ENCODE measurements around the gene TNPO1. TPM values are rescaled to one million over a fixed set of nuclear protein-coding genes. Genes with fewer than 3 reads are reported as not detected.

TNPO1 gene
- total and polyA plus RNA-seq, 10 of the 15 experiments (the other 5 are each of a cell fraction or from before 2014, with no cell fraction given) = 18.1 to 123 (median 79.2) TPM

DNA sequence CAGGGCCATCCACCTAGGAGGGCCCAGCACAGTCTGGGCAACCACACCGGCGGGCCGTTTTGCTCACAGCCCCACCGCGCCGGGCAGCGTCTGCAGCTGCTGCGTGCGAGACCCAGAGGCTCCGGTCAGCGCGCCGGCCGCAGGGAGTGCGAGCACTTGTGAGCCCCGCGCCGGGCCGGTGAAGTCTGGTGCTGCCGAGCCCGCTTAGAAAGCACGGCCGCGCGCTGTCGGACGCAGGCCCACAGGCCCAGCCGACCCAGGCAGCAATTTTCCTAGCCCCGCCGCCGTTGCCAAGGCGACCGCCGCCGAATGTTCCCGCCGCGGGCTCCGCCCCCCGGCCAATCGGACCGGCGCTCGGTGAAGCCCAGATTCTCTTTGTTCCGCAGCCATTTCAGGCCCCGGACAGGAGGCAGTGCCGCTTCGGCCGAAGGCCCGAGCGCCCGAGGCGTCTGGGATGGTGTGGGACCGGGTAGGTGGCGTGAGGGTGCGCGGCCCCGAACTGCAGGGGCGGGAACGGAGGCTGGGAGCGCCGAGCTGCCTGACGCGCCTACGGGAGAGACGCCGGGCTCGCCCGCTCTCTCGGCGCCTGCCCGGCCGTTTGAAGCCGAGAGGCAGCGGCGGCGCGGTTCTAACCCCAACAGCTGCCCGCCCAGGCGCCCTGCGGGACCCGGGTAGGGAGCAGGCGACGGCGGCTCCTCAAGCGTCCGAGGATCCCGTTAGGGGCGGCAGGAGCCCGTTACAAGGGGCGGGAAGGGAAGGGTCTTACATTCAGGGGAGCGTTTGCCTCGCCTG, at the start of gene TNPO1 (continued):
- TF ChIP-seq MXI1 (IDR thresholded peaks at IDR 0.05; ENCODE audit: low read depth, low read length) (peak; percentile 90), SMAD5 (IDR thresholded peaks at IDR 0.05; ENCODE audit: low read depth) (peak; percentile 49; the same call in 1 of the 2 replicates), SRF (IDR thresholded peaks at IDR 0.05; ENCODE audit: low read depth in 2 of 2, low read length in 2 of 2) (peak; percentile 41 to 43; a peak in 2 of 4 replicates), CBFB (IDR thresholded peaks at IDR 0.05; ENCODE audit: low read depth) (no peak), TCF3 (IDR thresholded peaks at IDR 0.05; ENCODE audit: borderline replicate concordance, insufficient read depth, low read depth, low read length) (0 out of 2 replicates have a peak, but pooled peaks have one; percentile 42), NBN (IDR thresholded peaks at IDR 0.05) (no peak), GATAD2B (conservative IDR thresholded peaks at IDR 0.05; ENCODE audit: low read depth) (peak; percentile 65), ZNF592 (IDR thresholded peaks at IDR 0.05) (no peak), ZBED1 (IDR thresholded peaks at IDR 0.05; ENCODE audit: borderline replicate concordance) (no peak), NR2F1 (conservative IDR thresholded peaks at IDR 0.05) (no peak; the same call in 1 of the 2 replicates)
- TF ChIP-seq, protein P1, sequence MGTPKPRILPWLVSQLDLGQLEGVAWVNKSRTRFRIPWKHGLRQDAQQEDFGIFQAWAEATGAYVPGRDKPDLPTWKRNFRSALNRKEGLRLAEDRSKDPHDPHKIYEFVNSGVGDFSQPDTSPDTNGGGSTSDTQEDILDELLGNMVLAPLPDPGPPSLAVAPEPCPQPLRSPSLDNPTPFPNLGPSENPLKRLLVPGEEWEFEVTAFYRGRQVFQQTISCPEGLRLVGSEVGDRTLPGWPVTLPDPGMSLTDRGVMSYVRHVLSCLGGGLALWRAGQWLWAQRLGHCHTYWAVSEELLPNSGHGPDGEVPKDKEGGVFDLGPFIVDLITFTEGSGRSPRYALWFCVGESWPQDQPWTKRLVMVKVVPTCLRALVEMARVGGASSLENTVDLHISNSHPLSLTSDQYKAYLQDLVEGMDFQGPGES (IDR thresholded peaks at IDR 0.05) = no peak
- TF ChIP-seq, protein P2, sequence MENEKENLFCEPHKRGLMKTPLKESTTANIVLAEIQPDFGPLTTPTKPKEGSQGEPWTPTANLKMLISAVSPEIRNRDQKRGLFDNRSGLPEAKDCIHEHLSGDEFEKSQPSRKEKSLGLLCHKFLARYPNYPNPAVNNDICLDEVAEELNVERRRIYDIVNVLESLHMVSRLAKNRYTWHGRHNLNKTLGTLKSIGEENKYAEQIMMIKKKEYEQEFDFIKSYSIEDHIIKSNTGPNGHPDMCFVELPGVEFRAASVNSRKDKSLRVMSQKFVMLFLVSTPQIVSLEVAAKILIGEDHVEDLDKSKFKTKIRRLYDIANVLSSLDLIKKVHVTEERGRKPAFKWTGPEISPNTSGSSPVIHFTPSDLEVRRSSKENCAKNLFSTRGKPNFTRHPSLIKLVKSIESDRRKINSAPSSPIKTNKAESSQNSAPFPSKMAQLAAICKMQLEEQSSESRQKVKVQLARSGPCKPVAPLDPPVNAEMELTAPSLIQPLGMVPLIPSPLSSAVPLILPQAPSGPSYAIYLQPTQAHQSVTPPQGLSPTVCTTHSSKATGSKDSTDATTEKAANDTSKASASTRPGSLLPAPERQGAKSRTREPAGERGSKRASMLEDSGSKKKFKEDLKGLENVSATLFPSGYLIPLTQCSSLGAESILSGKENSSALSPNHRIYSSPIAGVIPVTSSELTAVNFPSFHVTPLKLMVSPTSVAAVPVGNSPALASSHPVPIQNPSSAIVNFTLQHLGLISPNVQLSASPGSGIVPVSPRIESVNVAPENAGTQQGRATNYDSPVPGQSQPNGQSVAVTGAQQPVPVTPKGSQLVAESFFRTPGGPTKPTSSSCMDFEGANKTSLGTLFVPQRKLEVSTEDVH (IDR thresholded peaks at IDR 0.05; ENCODE audit: low read depth, partially characterized antibody) = no peak

Measured in GM12878 (cell line).